Lower leg skin (tissue), 4 donors: ENCODE measurements around the gene RNF224. TPM values are rescaled to one million over a fixed set of nuclear protein-coding genes. Genes with fewer than 3 reads are reported as not detected.
A peak's percentile ranks its signal among the peaks of the same experiment; 100 is the strongest.

Experiments used
- DNase-seq, 2 donors: peaks; one replicate each; pipeline ENCODE4 v3.0.0-alpha.2; 2019; ENCODE audit warnings: low spot score in 2 of 2
- H3K4me3 ChIP-seq: fragments of 200-600 bp; sonication (generic); 2 replicates; pipeline ENCODE4 v1.5.1; 2017; ENCODE audit warnings: mild to moderate bottlenecking, low read depth; ENCODE audit not compliant: poor library complexity, severe bottlenecking
- CTCF ChIP-seq, 3 donors: fragments of 450-650 bp; IDR thresholded peaks; one replicate each; pipeline ENCODE4 v1.5.1; 2016; ENCODE audit warnings: antibody characterized with exemption in 3 of 3, mild to moderate bottlenecking in 3 of 3, moderate library complexity in 2 of 3
- POLR2A ChIP-seq, 2 donors: fragments of 450-650 bp; IDR thresholded peaks; one replicate each; pipeline ENCODE4 v1.6.1; 2016 to 2017; ENCODE audit warnings: antibody characterized with exemption in 2 of 2, mild to moderate bottlenecking in 1 of 2, moderate library complexity in 1 of 2
- WGBS, 2 donors: methylation state at CpG; one replicate each; pipeline ENCODE4 v1.1.5; 2018; 5-methylcytosine and 5-hydroxymethylcytosine counted together
- intact Hi-C: fragments of 100-400 bp; cut with DNase I; formaldehyde crosslinking; loops from one replicate; pipeline ENCODE4 v1.15.0; 2023; ENCODE audit warnings: low total_unique reads
- total RNA-seq, 4 donors: library from RNA; depleted of rRNA; stranded (reverse); fragments of >200 nt; gene quantifications; one replicate each; pipeline ENCODE4 v1.1.0, GENCODE V29; 2016

RNF224 gene
- total RNA-seq, 4 donors from 2014 or later = 0.25 to 3.2 (median 2.4) TPM; not detected in 1

- TF ChIP-seq CTCF (IDR thresholded peaks at IDR 0.05) (no peak), POLR2A (IDR thresholded peaks at IDR 0.05) (no peak)
- DNase-seq = peak; percentile 76 to 94
- peak overlapping the region; percentile 25 for H3K4me3 ChIP-seq
- 25 to 44% methylated on average over 23 to 31 of the region's 36 CpGs for WGBS, 2 donors
- intact Hi-C loops = no loop called here
Measured at GRCh38 chr9:137217276-137218211, 9.8 kb upstream of the RNF224 start.

- H3K4me3 ChIP-seq = no peak overlapping the region
- intact Hi-C loops = no loop called here
- DNase-seq = no peak
- WGBS, 2 donors = 63 to 72% methylated on average over 19 to 20 of the region's 30 CpGs
- TF ChIP-seq CTCF (IDR thresholded peaks at IDR 0.05) = no peak
- no peak for TF ChIP-seq POLR2A (IDR thresholded peaks at IDR 0.05)
Measured at GRCh38 chr9:137218212-137218753, 9.0 kb upstream of the RNF224 start.

- H3K4me3 ChIP-seq = no peak overlapping the region
- intact Hi-C loops = no loop called here
- 79 to 85% methylated on average over 12 of the region's 12 CpGs for WGBS, 2 donors
- DNase-seq = no peak
- TF ChIP-seq CTCF (IDR thresholded peaks at IDR 0.05) (no peak), POLR2A (IDR thresholded peaks at IDR 0.05) (no peak)
Measured at GRCh38 chr9:137218754-137219271, 8.5 kb upstream of the RNF224 start.

- WGBS, 2 donors = 76 to 85% methylated on average over 3 to 10 of the region's 10 CpGs
- H3K4me3 ChIP-seq = no peak overlapping the region
- no peak for TF ChIP-seq POLR2A (IDR thresholded peaks at IDR 0.05)
- no peak for DNase-seq
- intact Hi-C loops = no loop called here
Measured at GRCh38 chr9:137219757-137220316, 7.5 kb upstream of the RNF224 start.

GRCh38 chr9:137220317-137221094, 6.8 kb upstream of the RNF224 start:
- no peak overlapping the region for H3K4me3 ChIP-seq
- no peak for DNase-seq
- TF ChIP-seq CTCF (IDR thresholded peaks at IDR 0.05) = no peak
- TF ChIP-seq POLR2A (IDR thresholded peaks at IDR 0.05) = no peak
- intact Hi-C loops = no loop called here
- WGBS, 2 donors = 89 to 91% methylated on average over 38 to 52 of the region's 52 CpGs
